Stimulated activated CD4-positive, alpha-beta T cell treated with anti-CD3 and anti-CD28 coated beads, Interleukin-4, amount 100 ng/mL, for 24 hours (primary cell): ENCODE results near the gene NSD2.
"Not testable (repeated sequence)": the region's sequence is repeated elsewhere in the genome, so short reads cannot be mapped to it uniquely, and the experiment has no call there.

Source experiments
- DNase-seq: peaks from one replicate; pipeline ENCODE4 v3.0.0-alpha.2; 2020

NSD2 gene

DNA sequence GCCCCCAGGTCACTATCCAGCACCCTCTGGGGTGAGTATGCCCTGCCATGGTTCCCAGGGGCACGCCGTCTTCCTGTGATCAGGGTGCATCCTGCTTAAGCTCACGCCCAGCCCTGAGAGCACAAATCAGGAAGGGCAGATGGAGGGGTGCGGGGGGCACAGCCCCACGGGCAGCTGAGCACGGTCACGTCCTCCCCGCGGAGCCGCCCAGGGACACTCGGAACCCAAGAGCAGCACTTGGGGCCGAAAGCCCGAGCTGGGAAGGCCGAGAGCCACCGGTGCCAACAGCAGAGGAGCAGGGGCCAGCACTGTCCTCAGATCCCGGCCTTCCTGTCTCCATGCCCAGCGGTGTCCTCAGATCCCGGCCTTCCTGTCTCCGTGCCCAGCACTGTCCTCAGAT lies 116.1 kb downstream of the NSD2 start:
- no peak for DNase-seq

DNA sequence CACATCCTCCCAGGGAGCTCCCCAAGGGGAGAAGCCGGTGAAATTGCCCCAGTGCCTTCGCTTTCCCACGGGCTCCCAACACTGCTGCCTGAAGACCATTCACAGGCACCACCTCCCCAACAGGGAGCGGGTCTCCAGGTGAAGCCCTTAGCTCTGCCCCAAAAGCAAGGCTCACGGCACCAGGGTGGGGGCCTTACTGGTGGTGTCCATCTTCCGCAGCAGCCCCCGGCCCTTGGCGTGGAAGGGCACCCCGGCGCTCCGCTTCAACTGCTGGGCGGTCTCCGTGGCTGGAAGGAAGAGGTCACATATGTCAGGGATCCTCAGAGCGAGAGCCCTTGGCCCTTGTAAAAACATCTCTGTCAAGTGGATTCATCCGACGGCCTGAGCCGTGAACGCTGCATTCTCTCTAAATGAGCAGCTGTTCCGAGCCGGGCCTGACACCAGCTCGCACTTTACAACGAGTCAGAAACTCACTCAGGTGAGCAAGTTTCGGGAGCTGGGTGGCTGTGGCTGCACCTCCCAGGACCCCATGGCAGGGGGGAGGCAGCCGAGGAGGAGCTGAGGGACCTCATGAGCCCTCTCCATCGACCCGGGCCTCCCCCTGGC lies 116.6 kb downstream of the NSD2 start:
- no peak for DNase-seq

DNA sequence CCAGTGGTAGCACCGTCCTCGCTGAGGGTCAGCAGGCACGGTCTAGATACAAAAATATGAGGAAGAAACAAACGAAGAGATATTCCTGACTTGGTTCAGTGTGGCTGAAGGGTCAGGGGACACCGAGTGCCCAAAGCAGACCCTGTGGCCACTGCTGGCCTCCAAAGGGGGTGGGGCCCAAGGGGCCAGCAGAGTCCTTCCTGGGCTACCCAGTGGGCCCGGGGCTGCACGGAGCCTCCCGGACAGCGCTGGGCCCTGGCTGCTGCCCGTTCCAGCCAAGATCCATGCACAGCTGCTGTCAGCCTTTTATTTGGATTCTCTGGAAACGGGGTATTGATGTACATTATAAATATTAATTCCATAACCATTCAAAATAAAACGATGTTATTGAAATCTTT lies 117.1 kb downstream of the NSD2 start:
- DNase-seq = no peak

- DNase-seq = no peak
Observed at GRCh38 chr4:1989533-1990347, 118.5 kb downstream of the NSD2 start.

DNA sequence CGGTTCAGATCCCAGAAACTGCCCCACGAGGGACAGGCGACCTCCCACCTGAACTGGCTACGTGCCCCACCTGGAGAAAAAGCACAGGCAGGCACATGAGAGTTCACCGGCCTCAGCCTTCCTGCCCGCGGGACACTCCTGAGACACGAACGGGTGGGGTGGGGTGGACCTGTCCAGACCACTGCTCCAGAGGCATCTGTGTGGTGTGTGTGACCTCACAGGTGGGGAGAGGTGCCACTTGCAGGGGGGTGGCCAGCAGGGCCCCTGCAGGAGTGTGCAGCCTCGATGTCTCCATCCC lies 119.1 kb downstream of the NSD2 start:
- no peak for DNase-seq

DNA sequence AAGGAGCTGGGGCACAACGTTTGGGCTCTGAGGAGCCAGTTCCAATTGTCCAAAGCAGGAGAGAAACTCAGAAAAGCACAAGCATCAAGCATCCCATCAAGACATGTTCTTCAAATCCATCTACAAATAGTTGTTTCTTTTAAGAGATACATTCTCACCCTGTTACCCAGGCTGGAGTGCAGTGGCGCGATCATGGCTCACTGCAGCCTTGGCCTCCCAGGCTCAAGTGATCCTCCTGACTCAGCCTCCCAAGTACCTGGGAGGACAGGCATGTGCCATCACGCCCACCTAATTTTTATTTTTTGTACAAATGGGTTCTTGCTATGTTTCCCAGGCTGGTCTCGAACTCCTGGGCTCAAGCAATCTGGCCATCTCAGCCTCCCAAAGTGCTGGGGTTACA lies 119.5 kb downstream of the NSD2 start:
- no peak for DNase-seq

- no peak for DNase-seq
Observed at GRCh38 chr4:1991087-1991486, 119.9 kb downstream of the NSD2 start.

DNA sequence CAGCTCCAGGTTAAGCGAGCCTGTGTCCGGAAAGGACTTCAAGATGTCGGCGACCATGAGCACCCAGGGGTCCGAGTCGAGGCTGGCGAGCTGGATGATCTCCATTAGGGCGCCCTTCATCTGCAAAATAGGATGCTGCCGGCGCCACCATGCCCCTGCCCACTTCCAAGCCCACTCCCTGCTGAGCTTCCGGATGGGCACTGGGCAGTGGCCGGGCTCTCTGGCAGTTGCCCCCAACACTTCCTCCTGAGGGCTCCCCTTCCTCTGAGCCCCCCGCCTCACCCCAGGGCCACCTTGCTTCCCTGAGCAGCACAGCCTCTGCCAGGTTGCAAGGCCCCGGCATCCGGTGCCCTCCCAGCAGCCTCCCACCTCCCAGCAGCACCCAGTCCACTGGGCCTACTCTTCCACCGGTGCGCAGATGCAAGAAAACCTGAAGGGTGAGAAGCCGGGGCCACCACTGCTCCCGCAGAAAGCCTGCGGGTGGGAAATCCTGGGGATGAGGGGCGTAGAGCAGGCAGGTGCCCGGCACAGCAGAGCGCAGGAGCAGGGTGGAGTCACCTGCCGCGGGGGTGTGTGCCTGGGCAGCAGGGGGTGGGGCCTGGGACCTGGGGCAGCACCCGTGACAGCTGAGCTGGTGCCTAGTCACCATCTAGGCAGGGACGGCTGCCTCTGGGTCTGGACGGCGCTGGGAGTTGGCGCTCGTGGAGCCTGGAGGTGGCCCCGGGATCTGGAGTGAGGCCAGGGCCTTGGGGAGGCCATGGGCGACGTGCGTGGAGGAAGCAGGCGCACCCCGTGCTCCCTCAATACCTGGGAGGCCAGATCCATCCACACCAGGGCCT lies 120.6 kb downstream of the NSD2 start:
- no peak for DNase-seq

DNA sequence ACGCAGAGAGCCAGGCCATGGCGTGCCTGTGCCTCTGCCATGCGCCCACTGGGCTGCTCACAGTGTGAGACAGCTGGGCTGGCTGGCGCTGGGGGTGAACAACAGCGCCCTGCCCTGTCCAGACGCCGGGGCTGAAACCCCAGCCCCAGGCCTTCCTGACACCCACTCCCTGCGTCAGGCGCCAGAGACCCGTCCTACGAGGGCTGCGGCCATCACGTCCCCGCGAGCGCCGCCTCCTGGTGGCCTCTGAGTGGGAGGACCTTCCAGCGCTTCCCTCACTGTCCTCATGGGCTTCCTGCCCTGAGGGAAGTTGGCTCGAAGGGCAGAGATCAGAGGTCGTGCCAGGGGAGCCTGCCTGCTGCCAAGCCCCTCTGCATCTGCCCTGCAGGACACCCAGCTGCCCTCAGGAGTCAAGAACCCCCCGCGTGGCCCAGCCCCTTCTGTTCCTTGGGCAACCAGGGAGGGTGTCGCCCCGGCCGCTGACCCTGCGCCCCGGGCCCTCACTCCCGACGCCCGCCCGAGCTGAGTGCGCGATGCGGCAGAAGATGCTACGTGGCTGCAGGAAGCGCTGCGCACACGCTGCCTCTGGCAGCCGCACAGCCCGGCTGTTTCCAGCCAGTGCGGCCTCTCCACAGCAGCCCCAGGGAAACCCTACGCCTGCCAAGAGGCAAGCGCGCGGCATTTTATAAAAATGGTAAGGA lies 121.4 kb downstream of the NSD2 start:
- DNase-seq = no peak

DNA sequence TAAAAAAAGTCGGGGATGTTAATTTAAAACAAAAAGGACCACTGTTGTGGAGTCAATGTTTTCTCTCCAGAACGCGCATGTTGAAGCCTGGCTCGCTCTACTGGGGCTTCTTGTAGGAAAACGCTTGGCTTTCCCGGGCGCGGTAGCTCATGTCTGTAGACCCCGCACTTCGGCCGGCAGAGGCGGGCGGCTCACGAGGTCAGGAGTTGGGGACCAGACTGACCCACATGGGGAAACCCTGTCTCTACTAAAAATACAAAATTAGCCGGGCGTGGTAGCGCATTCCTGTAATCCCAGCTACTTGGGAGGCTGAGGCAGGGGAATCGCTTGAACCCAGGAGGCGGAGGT lies 122.0 kb downstream of the NSD2 start:
- DNase-seq = no peak

- not testable (repeated sequence) for DNase-seq
Observed at GRCh38 chr4:1993718-1994516, 122.7 kb downstream of the NSD2 start.

DNA sequence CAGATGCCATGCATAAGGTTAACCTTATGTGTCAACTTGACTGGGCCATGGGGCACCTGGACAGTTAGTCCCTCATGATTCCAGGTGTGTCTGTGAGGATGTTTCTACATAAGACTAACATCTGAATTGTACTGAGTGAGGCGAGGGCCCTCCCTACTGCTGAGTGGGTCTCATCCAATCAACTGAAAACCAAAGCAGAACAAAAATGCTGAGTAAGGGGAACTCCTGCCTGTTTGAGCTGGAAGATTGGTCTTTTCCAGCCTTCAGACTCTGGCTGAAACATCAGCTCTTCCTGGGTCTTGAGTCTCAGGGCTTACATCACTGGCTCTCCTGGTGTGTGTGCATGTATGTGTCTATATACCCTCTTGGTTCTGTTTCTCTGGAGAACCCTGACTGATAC lies 123.7 kb downstream of the NSD2 start:
- no peak for DNase-seq

DNA sequence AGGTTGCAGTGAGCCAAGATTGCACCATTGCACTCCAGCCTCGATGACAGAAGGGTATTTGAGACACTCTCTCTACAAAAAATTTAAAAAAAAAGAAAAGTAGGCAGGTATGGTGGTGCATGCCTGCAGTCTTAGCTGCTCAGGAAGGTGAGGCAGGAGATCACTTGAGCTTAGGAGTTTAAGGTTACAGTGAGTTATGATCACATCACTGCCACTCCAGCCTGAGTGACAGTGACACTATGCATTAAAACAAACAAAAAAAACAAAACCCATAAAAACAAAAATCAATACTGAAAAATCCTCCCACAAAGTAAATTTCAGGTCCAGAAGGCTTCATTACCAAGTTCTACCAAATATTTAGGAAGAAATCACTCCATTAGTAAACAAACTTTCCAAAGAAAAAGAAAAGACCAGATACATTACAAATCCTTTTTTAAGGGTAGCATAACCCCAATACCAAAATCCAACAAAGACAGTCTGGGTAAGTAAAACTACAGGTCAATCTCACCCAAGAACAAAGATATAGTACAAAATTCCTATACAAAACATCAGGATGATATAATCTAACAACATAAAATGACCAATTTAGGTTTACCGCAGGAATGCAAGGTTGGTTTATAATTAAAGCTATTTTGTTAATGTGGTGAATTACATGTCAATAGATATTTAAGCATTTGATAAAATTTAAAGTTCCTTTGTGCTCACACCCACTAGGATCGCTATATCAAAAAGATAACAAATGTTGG lies 125.8 kb downstream of the NSD2 start:
- DNase-seq = no peak

DNA sequence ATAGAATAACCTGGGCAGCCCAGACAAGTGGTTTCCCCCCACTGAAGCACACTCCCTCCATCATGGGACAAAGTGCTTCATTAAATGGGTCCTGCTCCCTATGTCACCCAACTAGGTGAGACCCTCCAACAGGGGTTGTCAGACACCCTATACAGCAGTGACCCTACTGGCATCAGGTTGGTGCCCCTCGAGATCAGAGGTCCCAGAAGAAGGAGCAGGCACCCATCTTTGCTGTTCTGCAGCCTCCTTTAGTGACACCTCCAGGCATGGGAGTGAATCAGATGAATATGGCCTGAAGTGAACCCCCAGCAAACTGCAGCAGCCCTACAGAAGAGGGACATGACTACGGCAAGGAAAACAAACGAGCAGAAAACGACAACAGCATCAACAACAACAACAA lies 126.5 kb downstream of the NSD2 start:
- DNase-seq = no peak

GRCh38 chr4:1998296-1998695 lies 127.1 kb downstream of the NSD2 start:
- no peak for DNase-seq

GRCh38 chr4:1999308-1999707 lies 128.1 kb downstream of the NSD2 start:
- DNase-seq = not testable (repeated sequence)

DNA sequence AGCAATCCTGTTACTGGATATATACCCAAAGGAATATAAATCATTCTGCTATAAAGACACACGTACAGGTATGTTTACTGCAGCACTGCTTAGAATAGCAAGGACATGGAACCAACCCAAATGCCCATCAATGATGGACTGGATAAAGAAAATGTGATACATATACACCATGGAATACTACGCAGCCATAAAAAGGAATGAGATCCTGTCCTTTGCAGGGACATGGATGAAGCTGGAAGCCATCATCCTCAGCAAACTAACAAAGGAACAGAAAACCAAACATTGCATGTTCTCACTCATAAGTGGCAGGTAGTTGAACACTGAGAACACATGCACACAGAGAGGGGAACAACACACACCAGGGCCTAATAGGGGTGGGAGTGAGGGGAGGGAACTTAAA lies 132.2 kb downstream of the NSD2 start:
- DNase-seq = not testable (repeated sequence)

DNA sequence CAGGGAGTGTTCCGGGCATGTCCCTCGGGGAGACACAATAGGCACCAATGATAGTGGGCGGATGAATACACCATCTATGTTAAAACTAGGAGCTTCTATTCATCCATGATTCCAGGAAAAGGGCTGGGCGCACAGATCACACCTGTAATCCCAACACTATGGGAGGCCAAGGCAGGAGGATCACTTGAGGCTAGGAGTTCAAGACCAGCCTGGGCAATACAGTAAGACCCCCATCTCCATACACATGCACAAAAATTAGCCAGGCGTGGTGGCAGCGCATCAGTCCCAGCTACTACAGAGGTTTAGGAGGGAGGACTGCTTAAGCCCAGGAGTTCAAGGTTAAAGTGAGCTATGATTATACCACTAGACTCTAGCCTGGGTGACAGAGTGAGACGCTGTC lies 135.2 kb downstream of the NSD2 start:
- no peak for DNase-seq

- no peak for DNase-seq
Observed at GRCh38 chr4:2006956-2007653, 135.9 kb downstream of the NSD2 start.

DNA sequence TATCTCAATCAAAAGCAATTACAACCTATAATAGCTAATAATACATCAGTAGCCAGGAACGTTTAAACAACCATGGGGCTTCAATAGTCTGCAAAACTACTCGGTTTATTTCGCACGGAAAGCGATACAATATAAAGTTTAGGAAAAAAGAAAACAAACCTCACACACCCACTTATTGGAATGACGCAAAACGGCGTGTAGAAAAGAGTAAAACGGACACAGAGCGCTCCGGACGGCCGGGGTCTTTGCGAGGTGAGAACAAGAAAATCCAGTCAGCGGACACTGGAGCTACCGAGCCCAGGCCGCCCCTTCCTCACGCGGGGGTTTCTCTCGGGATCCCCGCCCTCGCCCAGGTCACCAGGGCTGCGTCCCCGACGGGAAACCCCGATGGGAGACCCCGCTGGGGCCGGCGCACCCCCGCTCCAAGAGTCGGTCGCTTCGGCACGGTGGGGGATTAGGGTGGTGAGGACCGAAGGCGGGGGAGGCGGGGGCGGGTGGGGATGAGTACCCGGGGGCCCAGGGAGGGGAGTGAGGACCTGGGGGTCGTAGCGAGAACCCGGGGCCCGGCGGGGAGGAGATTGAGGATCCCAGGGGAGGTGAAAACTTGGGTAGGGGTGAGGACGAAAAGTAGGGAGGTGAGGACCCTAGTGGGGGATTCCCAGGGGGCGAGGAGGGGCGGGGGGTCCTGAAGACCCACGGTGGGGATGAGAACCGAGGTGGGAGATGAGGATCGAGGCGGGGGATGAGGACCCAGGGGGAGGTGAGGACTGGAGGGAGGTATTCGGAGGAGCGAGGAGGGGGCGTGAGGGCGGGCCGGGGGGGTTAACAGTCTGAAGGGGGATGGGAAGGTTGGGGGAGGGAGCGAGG lies 136.8 kb downstream of the NSD2 start:
- no peak for DNase-seq

GRCh38 chr4:2008671-2008920 lies 137.4 kb downstream of the NSD2 start:
- no peak for DNase-seq
